ENCODE measurements around the gene RNF144A.

The RNF144A gene

DNA sequence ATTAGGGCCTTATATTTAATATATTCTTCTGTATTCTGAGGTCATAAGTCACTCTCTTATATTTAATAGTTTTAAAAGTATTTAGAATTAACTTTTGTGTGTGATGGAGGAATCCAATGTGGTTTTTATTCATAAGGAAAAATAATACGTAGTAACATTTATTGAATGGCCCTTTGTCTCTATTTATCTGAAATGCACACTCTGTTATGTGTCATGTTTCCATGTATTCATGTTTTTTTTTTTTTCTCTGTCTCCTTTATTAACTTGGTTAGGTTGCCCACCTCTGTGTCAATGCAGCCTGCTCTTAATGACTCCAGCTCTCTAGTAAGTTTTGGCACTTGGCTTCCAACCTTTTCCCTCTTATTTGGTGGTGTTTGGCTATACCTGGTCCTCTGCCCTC lies 33.8 kb downstream of the RNF144A start:
- DNase-seq, result no peak

DNA sequence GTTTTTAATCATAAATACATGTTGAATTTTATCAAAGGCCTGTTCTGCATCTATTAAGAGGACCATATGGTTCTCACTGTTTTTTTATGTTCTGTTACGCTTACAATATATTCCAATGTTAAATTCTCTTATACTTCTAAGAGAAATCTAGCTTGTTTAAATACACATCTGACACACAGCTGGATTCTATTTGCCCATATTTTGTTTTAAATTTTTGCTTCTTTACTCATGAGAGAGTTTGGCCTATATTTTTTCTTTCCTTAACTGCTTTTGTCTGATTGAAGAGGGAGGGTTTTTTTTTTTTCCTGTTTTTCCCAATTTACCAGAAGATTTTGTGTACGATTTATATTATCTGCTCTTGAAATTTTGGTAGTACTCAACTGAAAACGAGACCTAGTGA lies 34.9 kb downstream of the RNF144A start:
- no peak for DNase-seq

DNA sequence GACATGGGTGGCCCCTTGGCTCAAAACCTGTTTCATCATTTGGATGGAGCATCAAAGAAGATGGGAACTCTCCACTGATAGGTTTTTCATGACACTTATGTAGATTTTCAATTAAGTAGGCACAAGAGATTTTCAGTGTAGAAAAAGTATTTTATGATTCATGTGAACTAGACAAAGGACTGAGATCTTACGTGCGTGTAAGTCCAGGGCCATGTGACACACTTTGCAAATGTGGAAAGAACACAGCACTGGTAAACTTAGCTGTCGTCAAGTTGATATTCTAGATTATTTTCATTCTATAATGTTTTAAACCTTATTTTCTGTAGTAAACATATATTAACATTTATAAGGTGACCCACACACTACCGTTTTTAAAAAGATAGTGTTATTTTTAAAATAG lies 37.4 kb downstream of the RNF144A start:
- DNase-seq, result no peak

DNA sequence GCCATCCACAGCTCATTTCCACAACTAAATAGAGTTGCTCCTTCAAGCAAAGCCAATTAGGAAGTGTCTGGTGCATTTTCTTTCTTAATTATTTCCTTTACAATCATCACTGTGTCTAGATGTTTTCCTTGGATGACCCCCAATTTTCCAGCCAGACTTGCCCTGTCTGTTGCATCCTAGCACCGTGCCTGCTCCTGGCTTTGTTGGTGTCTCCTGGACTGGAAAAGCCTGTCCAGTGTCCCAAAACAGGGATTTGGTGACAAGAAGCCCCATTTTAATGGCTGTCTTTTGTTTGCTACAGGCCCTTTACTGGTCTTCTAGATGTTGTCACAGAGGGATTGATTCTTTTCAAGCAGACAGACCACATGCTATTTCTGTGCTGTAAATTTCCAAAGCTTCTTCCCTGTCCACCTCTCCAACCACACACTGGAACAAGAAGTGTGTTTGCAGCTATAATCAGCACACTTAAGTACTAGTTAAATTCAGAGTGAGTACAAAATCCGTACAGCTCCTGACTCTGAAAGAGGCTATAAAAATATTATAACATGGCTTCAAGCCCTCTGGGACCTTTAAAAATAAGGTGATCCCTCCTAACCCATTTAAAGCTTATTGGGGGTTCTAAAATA lies 38.4 kb downstream of the RNF144A start:
- DNase-seq, result no peak

DNA sequence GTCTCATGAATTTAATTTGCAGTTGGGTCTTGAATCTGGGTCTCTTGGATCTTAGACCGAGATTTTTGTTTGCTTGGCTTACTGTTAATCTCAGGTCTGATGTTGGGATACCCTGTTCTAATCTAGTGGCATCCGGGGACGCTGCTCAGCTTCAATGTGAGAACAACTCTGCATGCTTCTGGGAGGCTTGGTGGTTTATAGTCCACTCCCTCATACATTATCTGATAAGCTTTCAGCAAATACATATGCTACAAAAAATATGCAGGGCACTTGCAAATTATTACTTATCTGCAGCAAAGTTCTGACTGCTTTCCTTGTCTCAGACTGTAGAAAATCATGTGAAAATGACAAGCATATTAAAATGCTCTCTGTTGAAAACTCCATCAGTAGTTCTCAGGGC lies 39.4 kb downstream of the RNF144A start:
- DNase-seq, result no peak

DNA sequence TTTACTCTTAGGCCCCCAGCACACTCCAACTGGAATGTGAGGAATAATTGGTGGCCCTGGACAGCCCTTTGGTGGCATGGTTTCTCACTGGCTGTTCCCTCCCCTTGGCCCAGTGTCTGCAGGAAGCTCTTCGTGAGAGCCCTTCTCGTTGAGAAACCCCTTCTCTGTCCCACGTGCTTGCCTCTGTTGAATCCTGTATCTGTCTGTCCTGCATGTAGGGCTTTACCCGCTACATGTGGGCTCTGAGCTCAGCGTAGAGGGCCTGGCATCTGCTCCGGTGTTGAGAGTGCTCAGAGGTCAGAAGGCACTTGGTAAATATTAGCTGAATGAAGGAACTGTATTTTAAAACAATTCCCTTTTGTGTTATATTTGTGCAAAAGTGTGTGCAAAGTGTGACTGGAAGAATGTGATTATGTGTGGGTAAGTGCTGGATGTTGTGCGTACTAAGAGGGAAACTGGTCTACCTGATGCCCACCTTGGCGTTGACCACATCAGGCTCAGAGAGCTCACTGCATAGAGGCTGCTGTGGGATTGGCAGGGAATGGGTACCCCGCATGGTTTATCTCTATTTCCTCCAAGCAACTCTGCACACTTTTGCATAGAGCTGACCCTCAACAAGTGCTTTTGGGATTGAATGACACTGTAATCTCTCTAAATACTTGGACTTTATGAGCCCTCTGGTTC lies 40.0 kb downstream of the RNF144A start:
- DNase-seq, result no peak

DNA sequence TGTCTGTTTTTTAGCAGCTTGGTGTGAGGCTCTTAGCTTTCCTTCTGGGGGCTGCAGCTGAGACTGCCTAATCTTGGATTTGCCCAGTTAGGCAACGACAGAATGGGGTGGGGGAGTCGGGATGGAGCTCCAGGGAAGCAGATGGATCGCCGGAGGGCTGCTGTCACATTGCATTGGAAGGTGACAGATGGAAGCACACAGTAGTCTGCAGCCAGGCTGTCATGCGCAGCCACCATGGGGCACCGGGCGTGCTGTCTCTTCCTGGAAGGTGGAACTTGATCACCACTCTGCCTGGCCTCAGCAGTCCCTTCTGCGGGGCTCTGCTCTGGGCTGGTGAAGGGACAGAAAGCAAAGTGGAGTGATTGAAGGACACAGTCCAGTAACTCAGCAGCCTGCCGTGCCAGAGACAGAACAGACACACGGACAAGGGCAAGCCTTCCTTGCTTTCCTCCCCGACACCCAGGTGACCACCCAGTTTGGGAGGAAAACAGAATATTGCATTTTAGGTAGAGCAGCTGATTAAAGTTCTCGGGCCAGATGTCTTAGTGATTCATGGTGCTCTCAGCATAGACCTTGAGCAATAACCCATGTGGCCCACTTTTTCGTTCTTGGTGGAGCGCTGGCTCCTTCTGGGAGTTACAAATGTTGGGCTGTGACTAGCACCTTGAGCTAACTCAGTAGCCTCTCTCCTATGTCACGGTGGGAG lies 40.9 kb downstream of the RNF144A start:
- no peak for DNase-seq

DNA sequence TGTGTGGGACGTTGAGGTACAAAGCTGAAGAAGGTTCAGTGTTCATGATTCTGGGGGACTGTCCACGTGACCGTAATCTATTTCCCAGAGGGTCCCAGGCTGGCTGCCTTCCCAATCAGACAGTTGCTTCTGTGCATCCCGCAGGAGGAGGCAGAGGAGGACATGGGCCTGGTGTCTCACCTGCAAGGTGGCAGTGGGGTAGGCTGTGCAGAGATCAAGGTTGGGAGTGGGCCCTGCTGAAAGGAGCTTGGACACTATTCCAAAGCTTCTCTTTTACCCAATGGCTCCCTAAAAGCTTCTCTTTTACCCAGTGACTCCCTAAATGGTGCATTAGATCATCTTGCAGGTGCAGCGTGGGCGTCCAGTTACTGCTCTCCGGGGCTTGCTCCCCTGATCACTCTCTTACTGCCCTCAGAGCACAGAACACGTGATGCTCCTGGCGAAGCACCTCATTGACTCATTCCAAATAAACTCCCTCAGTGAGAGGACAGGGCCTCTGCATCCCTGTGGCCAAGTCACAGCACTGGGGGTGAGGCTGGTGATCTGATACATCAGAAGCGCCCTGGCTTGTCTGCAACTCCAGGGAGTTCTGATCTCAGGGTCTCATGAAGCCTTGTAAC lies 41.5 kb downstream of the RNF144A start:
- no peak for DNase-seq

DNA sequence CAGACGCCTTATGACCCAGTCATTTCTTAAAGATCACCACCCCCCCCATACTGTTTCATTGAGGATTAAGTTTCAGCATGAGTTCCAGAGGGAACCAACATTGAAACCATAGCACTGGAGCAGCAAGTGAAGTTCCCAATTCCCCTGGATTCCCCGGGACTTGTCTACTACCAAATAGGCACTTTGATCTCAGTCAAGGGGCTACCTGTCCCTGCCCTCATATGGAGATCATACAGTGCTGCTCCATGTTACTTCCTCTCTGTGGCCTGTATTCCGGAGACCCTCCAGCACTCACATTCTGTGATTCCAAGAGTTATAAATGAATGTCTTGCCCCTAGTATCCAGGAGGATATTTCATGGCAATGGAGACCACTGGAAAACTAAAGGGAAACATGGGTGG lies 42.5 kb downstream of the RNF144A start:
- DNase-seq, result no peak

DNA sequence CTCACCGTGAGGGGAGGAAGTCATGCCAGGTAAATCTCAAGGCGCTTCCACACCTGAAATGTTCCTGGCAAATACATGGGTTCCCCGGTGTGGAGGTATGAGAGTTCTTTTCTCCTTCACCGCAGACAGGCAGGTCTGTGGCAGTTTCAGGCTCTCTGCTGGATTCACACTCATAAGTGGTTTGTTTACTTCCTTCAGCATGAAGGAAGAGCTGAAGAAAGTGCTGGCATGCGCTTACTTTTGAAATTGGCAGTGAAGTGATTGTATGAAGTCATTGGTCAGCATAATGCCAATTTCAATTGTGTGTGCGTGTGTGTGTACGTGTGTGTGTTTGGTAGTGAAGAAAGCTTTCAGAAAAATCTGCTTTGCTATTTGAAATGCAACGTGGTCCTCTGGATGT lies 43.4 kb downstream of the RNF144A start:
- DNase-seq, result no peak

DNA sequence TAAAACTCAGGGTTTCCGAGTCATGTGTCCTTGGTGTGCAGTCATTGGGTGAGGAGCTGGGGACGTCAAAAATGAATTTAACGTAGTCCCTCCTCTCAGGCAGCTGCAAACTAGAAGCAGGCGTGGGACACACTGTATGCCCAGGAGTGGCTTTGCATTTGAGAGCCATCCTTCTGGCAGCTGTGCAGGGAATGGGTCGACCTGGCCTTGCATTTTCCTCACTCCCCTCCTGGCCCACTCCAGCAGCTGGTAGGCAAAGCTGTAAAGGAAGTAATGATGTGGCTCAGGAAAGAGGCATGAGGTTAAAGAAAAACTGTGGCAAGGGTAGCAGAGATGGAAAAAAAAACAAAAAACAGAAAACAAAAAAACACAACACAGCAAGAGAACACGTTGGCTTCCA lies 46.5 kb downstream of the RNF144A start:
- DNase-seq, result no peak

DNA sequence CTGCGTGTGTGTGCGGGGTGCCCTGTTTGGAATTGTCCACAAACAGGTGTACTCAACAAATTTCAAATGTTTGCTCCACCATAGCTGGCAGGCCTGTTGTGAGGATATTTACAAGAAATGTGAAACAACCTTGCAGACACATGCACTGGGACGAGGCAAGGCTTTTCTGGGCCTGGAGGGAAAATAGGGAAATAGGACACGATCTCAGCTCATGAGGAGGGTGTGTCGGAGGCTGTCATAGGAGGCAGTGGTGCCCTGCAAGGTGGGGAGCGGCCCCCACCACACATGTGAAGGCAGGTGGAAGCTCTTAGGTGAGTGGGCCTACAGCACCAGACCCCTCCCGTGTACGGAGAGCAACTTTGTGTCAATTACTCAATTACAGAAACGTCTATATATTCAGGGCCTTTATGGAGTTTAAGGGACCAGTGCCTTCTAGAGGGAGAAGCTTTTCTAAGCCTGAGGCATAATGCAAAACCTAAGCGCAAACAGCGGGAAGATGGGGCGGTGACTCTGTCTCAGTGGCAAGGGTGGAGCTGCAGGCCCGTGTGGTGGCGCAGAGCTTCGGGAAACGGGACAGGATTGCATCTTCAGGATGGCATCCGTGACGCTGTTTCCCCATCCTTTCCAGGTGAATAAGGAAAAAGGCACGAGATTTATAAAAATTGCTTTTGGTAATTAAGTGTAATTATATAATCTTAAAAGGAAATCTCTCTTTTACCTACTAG lies 48.0 kb downstream of the RNF144A start:
- no peak for DNase-seq

DNA sequence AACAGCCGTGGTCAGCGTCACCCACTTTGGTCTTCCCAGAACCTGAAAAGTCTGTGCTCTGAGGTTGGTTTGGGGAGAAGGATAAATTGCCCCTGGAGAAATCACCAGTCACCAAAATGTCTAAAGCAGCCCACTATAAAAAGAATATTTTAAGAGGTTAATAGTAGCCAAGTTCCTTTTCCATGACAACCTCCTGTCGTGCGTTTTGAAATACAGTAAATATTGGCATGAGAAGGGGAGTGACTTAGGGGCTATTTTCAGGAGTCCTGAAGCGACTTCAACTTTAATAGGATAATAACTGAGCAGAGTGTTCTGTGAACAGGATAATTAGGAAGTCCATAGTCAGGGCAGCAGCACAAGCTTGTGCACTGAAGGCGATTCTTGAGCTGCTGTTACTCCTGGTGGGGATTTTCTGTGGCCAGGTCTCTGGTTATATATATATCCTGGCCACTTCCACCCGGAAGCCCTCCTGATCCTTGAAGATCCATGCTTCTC lies 49.3 kb downstream of the RNF144A start:
- no peak for DNase-seq

DNA sequence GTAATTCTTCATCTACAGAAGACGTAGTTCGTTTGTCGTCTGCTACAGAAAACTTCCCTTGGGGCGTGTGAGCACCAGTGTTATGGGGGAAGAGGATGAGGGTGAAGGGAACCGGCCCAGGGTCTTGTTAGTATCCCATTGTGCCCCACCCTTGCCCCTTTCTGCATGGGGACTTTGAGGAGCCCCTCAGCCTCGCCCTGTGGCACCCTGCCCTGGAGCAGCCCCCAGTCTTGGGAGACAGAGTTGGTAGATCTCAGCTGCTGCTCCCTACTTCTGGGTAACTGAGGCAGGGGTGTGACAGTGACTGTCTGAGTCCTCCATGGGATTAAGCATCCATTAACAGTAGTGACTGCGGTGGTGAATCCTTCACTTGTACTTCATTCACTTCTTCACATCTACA lies 50.1 kb downstream of the RNF144A start:
- DNase-seq, result no peak

DNA sequence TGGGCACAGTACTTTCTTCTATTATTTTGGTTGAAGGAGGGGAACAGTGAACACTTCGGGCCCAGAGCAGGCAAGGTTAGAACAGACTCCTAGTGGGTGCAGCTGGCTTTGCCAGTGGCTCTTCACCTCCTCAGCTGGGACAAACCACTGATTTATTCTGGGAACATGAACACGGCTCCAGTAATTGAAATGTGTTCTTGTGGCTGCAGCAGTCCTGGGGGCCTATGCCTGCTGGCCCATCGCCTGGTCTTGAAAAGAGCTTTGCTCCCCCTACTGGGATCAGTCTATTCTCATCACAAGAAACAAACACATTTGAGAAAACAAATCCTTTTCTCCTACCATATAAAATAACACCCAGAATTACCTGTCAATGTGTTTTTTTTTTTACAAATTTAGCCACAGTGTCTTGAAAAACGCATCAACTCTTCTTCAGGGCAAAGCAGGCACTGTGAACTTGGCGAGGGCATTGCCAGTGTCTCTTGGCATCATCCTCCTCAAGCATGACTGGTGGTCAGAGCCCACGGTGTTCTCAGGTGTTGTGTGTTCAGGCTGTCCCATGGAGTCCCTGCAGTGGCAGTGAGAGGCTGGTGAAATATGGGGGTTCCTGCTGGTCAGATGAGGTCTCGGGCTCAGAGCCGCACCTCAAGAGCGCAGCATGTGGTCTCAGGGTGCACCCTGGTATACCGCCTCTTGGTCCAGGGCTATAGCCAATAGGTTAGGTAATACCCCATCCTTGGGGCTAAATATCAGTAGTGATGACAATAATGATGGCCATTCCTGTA lies 51.3 kb downstream of the RNF144A start:
- no peak for DNase-seq

DNA sequence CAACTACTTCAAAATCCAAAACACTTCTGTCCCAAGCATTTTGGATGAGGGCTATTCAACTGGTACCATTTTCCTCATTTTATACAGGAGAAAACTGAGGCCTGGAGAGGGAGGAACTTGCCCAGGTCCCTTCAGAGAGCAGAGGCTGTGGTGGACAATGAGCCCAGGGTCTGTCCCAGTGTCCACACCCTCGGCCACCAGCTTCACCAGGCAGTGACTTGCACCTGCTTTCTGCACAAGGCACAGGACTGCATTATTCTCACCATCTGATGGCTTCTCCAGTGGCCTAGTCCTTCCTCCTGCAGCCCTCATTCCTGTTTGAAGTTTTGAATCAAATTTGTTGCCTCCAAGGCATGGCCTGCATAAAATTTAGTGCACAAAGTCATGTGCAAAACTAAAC lies 53.3 kb downstream of the RNF144A start:
- DNase-seq, result no peak

DNA sequence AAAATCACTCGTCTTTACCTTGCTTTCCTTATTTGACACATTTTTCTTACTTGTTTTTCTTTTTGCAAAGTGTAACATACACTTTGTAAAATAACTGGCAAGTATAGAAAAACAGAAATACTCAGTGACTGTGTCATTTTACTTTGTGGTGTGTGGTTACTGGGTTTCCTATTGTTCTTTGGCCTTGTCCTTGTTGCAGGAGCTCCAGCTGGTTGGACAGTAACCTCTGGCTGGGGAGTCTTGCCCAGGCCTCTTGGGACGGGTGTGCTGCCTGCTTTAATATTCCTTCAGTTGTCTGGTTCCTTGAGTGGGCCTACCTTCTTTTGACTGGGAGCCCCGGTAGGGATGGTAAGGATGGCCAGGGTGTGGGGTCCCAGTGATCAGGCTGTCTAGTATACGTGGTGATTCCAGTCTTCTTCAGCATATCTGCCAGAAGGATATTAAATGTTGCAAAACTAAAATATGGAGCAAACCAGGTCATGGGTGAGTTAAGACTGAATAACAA lies 53.8 kb downstream of the RNF144A start:
- no peak for DNase-seq

DNA sequence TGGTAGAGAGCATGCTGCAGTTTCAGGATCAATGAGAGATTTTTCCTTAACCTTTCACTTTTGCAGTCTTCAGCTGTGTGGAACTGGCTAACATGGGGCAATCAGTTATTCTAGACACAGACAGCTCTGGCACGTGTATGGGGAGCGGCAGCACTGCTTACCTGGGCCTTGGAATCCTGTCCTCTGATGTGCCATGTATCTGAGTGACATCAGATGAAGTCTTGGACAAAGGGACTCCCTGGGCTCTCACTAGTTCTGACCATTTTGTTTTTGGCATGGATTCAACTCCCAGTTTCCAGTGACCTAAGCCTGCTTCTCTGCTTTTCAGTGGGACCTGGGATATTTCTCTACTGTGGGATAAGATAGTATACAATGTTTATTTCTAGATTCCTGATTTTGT lies 54.3 kb downstream of the RNF144A start:
- DNase-seq, result no peak

DNA sequence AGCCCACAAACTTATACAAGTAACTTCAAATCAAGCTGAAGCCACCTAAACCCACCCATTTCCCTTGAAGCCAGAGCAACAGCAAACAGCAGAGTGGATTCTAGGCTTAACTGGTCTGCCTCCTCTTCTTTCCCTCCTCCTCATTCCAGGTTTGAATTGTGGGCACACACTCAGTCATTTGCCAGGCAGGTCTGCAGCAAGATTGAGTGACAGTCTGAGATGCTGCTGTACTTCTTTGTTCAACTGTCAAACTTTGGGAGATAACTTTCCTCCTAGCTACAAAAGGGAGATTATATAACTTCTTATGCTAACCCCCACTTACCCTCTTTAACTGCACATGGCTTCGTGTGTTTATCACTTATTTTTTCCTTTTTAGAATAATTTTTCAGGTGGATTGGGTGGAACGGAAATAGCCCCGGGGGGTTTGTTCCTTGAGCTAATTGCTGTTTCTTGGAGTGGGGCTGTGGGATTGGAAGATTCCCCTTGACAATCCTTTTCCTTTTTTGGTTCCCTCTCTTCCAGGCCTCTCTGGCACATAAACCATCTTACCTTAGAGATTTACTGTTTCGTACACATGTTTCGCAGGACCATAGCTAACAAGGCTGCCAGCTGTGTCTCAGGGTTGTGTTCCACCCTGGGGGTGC lies 55.0 kb downstream of the RNF144A start:
- no peak for DNase-seq

DNA sequence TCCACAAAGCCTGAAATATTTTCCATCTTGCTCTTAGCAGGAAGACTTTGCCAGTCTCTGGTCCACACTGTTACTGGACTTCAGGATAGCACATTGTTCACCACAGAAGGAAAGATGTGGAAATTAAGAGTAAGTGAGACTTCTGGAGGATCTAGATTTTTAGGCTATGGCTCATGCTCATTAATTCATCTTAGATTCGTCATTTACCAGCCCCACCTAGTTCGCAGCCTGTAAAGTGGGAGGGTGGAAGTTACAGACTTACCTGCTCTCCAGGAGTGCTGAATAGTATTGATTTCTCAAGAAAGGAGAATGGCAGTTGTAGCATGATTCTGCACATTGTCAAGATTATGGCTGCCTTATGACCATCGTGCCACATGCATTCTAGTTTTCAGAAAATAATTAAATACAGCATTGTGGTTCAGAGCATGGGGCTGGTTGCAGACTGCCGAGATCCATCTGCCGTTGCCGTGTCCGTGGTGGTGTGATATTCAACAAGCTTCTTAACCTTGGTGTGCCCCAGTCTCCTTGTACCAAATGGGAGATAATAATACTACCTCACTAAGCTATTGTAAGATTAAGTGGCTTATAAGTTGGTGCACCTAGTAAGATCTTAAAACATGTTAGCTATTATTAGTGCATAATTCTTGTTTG lies 56.8 kb downstream of the RNF144A start:
- no peak for DNase-seq

DNA sequence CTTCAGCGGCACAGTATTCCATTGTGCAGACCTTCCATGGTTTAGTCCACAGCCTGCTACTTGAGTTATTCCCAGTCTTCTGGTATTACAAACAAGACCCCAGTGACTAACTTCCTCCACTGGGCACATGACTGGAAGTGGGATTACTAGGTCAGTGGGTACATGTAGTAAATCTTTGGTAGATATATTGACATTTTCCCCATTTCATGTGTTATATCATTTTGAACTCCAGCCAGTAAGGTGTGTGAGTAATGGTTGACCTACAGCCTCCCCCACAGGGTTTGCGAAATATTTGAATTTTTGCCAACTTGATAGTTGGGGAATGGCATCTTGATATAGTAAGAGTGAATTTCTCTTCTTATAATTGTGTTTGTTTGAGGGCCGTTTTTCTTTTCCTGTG lies 58.8 kb downstream of the RNF144A start:
- no peak for DNase-seq

Measured in activated T-cell treated with anti-CD3 and anti-CD28 coated beads, Interleukin-2, amount 50 U/mL, for 48 hours (primary cell).